IMR-90 (cell line): ENCODE measurements around the gene SLFN12. TPM values are rescaled to one million over a fixed set of nuclear protein-coding genes. Genes with fewer than 3 reads are reported as not detected.

Experiments
- ATAC-seq: fragments of 200-7000 bp; cut with Tn5 transposase; 2 replicates; pipeline ENCODE4 v1.9.1; 2020; ENCODE audit warnings: low read depth, mild to moderate bottlenecking, moderate library complexity
- BruUV-seq: library from RNA; stranded (reverse); fragments of 400-500 nt; replicated peaks from 2 replicates; lab custom pipeline; 2021; lab: Mats Ljungman, UMichigan
- CTCF ChIA-PET: fragments of 300-600 bp; formaldehyde crosslinking; extraction: SDS; loops from one replicate; lab custom pipeline; 2021; ENCODE audit warnings: antibody characterized with exemption; lab: Yijun Ruan, JAX
- POLR2A ChIA-PET: fragments of 300-600 bp; sonication (Branson Sonifier 250); formaldehyde crosslinking; loops from one replicate; lab custom pipeline; 2022; ENCODE audit warnings: antibody characterized with exemption; ENCODE audit not compliant: unreplicated experiment; lab: Charles Lee
- DNase-seq: peaks from one replicate; pipeline ENCODE4 v3.0.0; 2013
- H2AFZ ChIP-seq: replicated peaks from 2 replicates; pipeline ENCODE3; 2013; ENCODE audit warnings: low read length, mild to moderate bottlenecking; ENCODE audit not compliant: poor library complexity
- H2AK5ac ChIP-seq: 2 replicates; pipeline ENCODE4 v1.6.1; 2013; ENCODE audit warnings: low read depth, low read length, inconsistent platforms
- H2AK9ac ChIP-seq: replicated peaks from 2 replicates; pipeline ENCODE3; 2013; ENCODE audit warnings: mild to moderate bottlenecking, low read depth, low read length, moderate library complexity; ENCODE audit not compliant: poor library complexity
- H2BK120ac ChIP-seq: 2 replicates; pipeline ENCODE4 v1.6.1; 2013; ENCODE audit warnings: low read depth, low read length, inconsistent platforms
- H2BK15ac ChIP-seq: 3 replicates; pipeline ENCODE4 v1.6.1; 2013; ENCODE audit warnings: low read depth, low read length, inconsistent platforms
- H2BK20ac ChIP-seq: 2 replicates; pipeline ENCODE4 v1.6.1; 2013; ENCODE audit warnings: low read depth, mild to moderate bottlenecking, inconsistent platforms, low read length, moderate library complexity
- H2BK5ac ChIP-seq: 2 replicates; pipeline ENCODE4 v1.6.1; 2013; ENCODE audit warnings: mild to moderate bottlenecking, low read depth, low read length, inconsistent platforms; ENCODE audit not compliant: poor library complexity, severe bottlenecking
- H3K14ac ChIP-seq: replicated peaks from 2 replicates; pipeline ENCODE4 v1.6.1; 2013; ENCODE audit warnings: low read depth, low read length, inconsistent platforms
- H3K18ac ChIP-seq: 2 replicates; pipeline ENCODE4 v1.6.1; 2013; ENCODE audit warnings: low read depth, low read length, control low read depth
- H3K23ac ChIP-seq: 2 replicates; pipeline ENCODE4 v1.6.1; 2013; ENCODE audit warnings: low read depth, low read length, inconsistent platforms
- H3K27ac ChIP-seq: 2 replicates; pipeline ENCODE4 v1.5.1; 2013; ENCODE audit warnings: mild to moderate bottlenecking, control low read depth, low read length; ENCODE audit not compliant: insufficient read depth
- H3K27me3 ChIP-seq: 2 replicates; pipeline ENCODE4 v1.6.1; 2013; ENCODE audit warnings: low read length; ENCODE audit not compliant: control insufficient read depth, insufficient read depth
- H3K36me3 ChIP-seq: 2 replicates; pipeline ENCODE4 v1.6.1; 2013; ENCODE audit warnings: low read length, mixed read lengths; ENCODE audit not compliant: control insufficient read depth, insufficient read depth
- H3K4ac ChIP-seq: 2 replicates; pipeline ENCODE4 v1.6.1; 2013; ENCODE audit warnings: low read depth, low read length, inconsistent platforms
- H3K4me1 ChIP-seq: 2 replicates; pipeline ENCODE4 v1.6.1; 2013; ENCODE audit warnings: low read length, mixed read lengths; ENCODE audit not compliant: control insufficient read depth, insufficient read depth
- H3K4me2 ChIP-seq: 2 replicates; pipeline ENCODE4 v1.6.1; 2013; ENCODE audit warnings: low read depth, mild to moderate bottlenecking, control low read depth, low read length, moderate library complexity
- H3K4me3 ChIP-seq: 2 replicates; pipeline ENCODE4 v1.5.1; 2013; ENCODE audit warnings: low read depth, mild to moderate bottlenecking, control low read depth, low read length, moderate library complexity; ENCODE audit not compliant: insufficient read depth
- H3K56ac ChIP-seq: 2 replicates; pipeline ENCODE4 v1.6.1; 2013; ENCODE audit warnings: low read length, inconsistent platforms; ENCODE audit not compliant: insufficient read depth; ENCODE audit errors: extremely low read depth
- H3K79me1 ChIP-seq, 2 experiments: 2 replicates each; pipeline ENCODE4 v1.6.1; 2013; ENCODE audit warnings: low read length in 2 of 2, inconsistent platforms in 1 of 2, low read depth in 1 of 2
- H3K9ac ChIP-seq: 2 replicates; pipeline ENCODE4 v1.6.1; 2013; ENCODE audit warnings: low read depth, low read length, control low read depth
- H3K9me1 ChIP-seq: 2 replicates; pipeline ENCODE4 v1.6.1; 2013; ENCODE audit warnings: low read length, inconsistent platforms; ENCODE audit not compliant: insufficient read depth
- H3K9me3 ChIP-seq: 2 replicates; pipeline ENCODE4 v1.6.1; 2013; ENCODE audit warnings: low read length; ENCODE audit not compliant: control insufficient read depth, insufficient read depth
- H4K20me1 ChIP-seq: 2 replicates; pipeline ENCODE4 v1.6.1; 2013; ENCODE audit warnings: low read length, inconsistent platforms; ENCODE audit not compliant: insufficient read depth
- H4K5ac ChIP-seq: 2 replicates; pipeline ENCODE4 v1.6.1; 2013; ENCODE audit warnings: mild to moderate bottlenecking, low read depth, low read length, control low read depth
- H4K8ac ChIP-seq, 2 experiments: 2 replicates each; pipeline ENCODE4 v1.6.1; 2013; ENCODE audit warnings: low read depth in 2 of 2, low read length in 2 of 2, control low read depth in 1 of 2, inconsistent platforms in 1 of 2
- H4K91ac ChIP-seq: 2 replicates; pipeline ENCODE4 v1.6.1; 2013; ENCODE audit warnings: low read depth, low read length, inconsistent platforms; ENCODE audit not compliant: insufficient read depth
- BHLHE40 ChIP-seq: fragments of 150-350 bp; IDR thresholded peaks from 2 replicates; pipeline ENCODE4 v1.6.1; 2016; ENCODE audit warnings: mild to moderate bottlenecking, low read depth, low read length
- CEBPB ChIP-seq: IDR thresholded peaks from 2 replicates; pipeline ENCODE4 v1.6.1; 2012; ENCODE audit warnings: low read depth, low read length, improper control_type of control experiment
- MAZ ChIP-seq: IDR thresholded peaks from 2 replicates; pipeline ENCODE4 v1.6.1; 2012; ENCODE audit warnings: low read depth, mild to moderate bottlenecking, low read length, improper control_type of control experiment, moderate library complexity, borderline replicate concordance
- MXI1 ChIP-seq: IDR thresholded peaks from 2 replicates; pipeline ENCODE4 v1.6.1; 2012; ENCODE audit warnings: low read depth, mild to moderate bottlenecking, low read length, moderate library complexity, borderline replicate concordance
- RCOR1 ChIP-seq: IDR thresholded peaks from 2 replicates; pipeline ENCODE4 v1.6.1; 2012; ENCODE audit warnings: mild to moderate bottlenecking, low read length, improper control_type of control experiment; ENCODE audit not compliant: insufficient replicate concordance
- SMC3 ChIP-seq: fragments of 150-350 bp; IDR thresholded peaks from 2 replicates; pipeline ENCODE4 v1.6.1; 2016; ENCODE audit warnings: low read depth, mild to moderate bottlenecking, antibody characterized with exemption, low read length, moderate library complexity
- WGBS, 2 experiments: methylation state at CpG; one replicate each; pipeline versions ENCODE4 v1.1.5 to v1.1.7; 2013; ENCODE audit warnings: missing lambda C conversion rate in 2 of 2; ENCODE audit not compliant: insufficient read length in 1 of 2; ENCODE audit errors: extremely low coverage in 2 of 2; 5-methylcytosine and 5-hydroxymethylcytosine counted together
- dilution Hi-C: fragments of 300-500 bp; cut with HindIII; formaldehyde crosslinking; loops from one replicate; pipeline ENCODE4 v1.14.3; 2018; ENCODE audit warnings: low sequenced_read_pairs; ENCODE audit not compliant: unreplicated experiment
- in situ Hi-C: fragments of 300-500 bp; cut with MboI; formaldehyde crosslinking; loops from 3 replicates; pipeline ENCODE4 v1.14.3; 2019; ENCODE audit warnings: low sequenced_read_pairs, inconsistent platforms, mixed read lengths
- intact Hi-C: fragments of 100-400 bp; cut with micrococcal nuclease; formaldehyde crosslinking; loops from 2 replicates; pipeline ENCODE4 v1.10.0; 2022
- polyA plus RNA-seq, 3 experiments: library from polyadenylated mRNA; depleted of rRNA; stranded (reverse); fragments of >200 nt; gene quantifications; 2 replicates each; pipeline ENCODE4 v1.2.3, GENCODE V29; 2012; ENCODE audit warnings: low replicate concordance in 1 of 3
- total RNA-seq: library from RNA; depleted of rRNA; stranded (reverse); fragments of >200 nt; gene quantifications from 2 replicates; pipeline ENCODE4 v1.2.3, GENCODE V29; 2012
- TF ChIP-seq, protein P1 (sequence below): fragments of 150-350 bp; IDR thresholded peaks from 2 replicates; pipeline ENCODE4 v1.6.1; 2017; ENCODE audit warnings: mild to moderate bottlenecking, antibody characterized with exemption, low read length, low read depth

Gene SLFN12
- total and polyA plus RNA-seq, 2 of the 4 experiments (the other 2 are of a cell fraction), result 16.6 to 38.9 TPM

DNA sequence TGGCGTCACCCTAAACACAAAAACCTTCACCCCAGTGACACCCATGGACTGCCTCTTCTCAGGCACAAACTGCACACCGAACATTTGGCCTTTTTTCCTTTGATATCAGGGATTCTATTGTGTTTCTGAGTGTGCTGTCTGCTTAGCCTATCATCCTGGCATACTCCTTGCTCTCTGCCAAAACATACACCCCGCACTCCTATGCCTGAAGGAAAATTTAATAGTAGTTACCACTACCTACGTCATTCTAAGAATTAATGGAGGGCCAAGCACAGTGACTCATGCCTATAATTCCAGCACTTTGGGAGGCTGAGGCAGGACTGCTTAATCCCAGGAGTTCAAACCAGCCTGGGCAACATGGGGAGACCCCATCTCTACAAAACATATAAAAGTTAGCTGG, 36.2 kb upstream of the SLFN12 start:
- CTCF ChIA-PET, result no interaction called here
- DNase-seq, result no peak

More for the DNA sequence above, 36.2 kb upstream of the SLFN12 start:
- H3K56ac ChIP-seq, result no peak overlapping the region
- H3K9ac ChIP-seq, result no peak overlapping the region
- H2BK5ac ChIP-seq, result no peak overlapping the region
- no peak overlapping the region for H4K5ac ChIP-seq
- no peak overlapping the region for H3K14ac ChIP-seq
- H3K9me1 ChIP-seq, result no peaks in the 10 kb centered on the region
- BruUV-seq, result no TSS peak
- TF ChIP-seq RCOR1 (no peak), SMC3 (no peak), MAZ (no peak), MXI1 (no peak), CEBPB (no peak), BHLHE40 (no peak)
- TF ChIP-seq, protein P1, sequence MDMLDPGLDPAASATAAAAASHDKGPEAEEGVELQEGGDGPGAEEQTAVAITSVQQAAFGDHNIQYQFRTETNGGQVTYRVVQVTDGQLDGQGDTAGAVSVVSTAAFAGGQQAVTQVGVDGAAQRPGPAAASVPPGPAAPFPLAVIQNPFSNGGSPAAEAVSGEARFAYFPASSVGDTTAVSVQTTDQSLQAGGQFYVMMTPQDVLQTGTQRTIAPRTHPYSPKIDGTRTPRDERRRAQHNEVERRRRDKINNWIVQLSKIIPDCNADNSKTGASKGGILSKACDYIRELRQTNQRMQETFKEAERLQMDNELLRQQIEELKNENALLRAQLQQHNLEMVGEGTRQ, result no peak
- no peak overlapping the region for H2BK120ac ChIP-seq
- dilution Hi-C loops, result no loop called here
- no peak overlapping the region for H3K18ac ChIP-seq
- no peak overlapping the region for H2AFZ ChIP-seq
- ATAC-seq, result no peak
- H4K20me1 ChIP-seq, result no peaks in the 10 kb centered on the region
- intact Hi-C loops, result no loop called here
- no peaks in the 10 kb centered on the region for H3K36me3 ChIP-seq
- no peak overlapping the region for H2AK5ac ChIP-seq
- no peak overlapping the region for H2AK9ac ChIP-seq
- POLR2A ChIA-PET, result no interaction called here
- no peak overlapping the region for H3K27ac ChIP-seq
- WGBS, 2 experiments, result no CpG with 5 or more reads among the region's 4 CpGs
- H3K4ac ChIP-seq, result no peak overlapping the region
- H2BK20ac ChIP-seq, result no peak overlapping the region
- H3K27me3 ChIP-seq, result peaks cover 4% of the 10 kb centered on the region
- no peak overlapping the region for H3K23ac ChIP-seq
- H3K9me3 ChIP-seq, result no peaks in the 10 kb centered on the region
- no peaks in the 10 kb centered on the region for H3K4me1 ChIP-seq
- no peak overlapping the region for H3K4me2 ChIP-seq
- H3K79me1 ChIP-seq, result no peaks in the 10 kb centered on the region
- in situ Hi-C loops, result no loop called here
- no peak overlapping the region for H4K91ac ChIP-seq
- no peak overlapping the region for H2BK15ac ChIP-seq
- H4K8ac ChIP-seq, result no peak overlapping the region
- no peak overlapping the region for H3K4me3 ChIP-seq
